ENCODE data around the gene INPP1. TPM values are rescaled to one million over a fixed set of nuclear protein-coding genes. Genes with fewer than 3 reads are reported as not detected.

INPP1 gene
- total and polyA plus RNA-seq, 2 donors from 2014 or later, result 15.1 to 27.2 TPM

- intact Hi-C loops (cut with DNase I), result no loop called here
- FAIRE-seq (no peak), DNase-seq (no peak)
- H3K9ac ChIP-seq (ENCODE audit: low read length in 3 of 3), result no peak overlapping the region
- H3K27ac ChIP-seq (ENCODE audit: low read depth in 2 of 2, low read length in 2 of 2), result no peak overlapping the region
- H3K27me3 ChIP-seq (ENCODE audit: control insufficient read depth, insufficient read depth, low read length), result no peaks in the 10 kb centered on the region
- no peaks in the 10 kb centered on the region for H3K36me3 ChIP-seq (ENCODE audit: control insufficient read depth in 2 of 3, insufficient read depth in 3 of 3, low read length in 3 of 3)
- peaks cover 0 to 5% (median 0%) of the 10 kb centered on the region in 3 donors for H3K4me1 ChIP-seq (ENCODE audit: control insufficient read depth in 2 of 3, insufficient read depth in 2 of 3, low read depth in 1 of 3, low read length in 3 of 3)
- H3K9me3 ChIP-seq (ENCODE audit: control insufficient read depth in 2 of 3, insufficient read depth in 1 of 3, low read length in 3 of 3), result no peaks in the 10 kb centered on the region
- no peak overlapping the region for H3K4me3 ChIP-seq (ENCODE audit: low read length in 3 of 3)
- no peak for TF ChIP-seq CTCF (IDR thresholded peaks at IDR 0.05; ENCODE audit: borderline replicate concordance, extremely low read depth, insufficient read depth)
Measured at GRCh38 chr2:190415794-190416775, 72.7 kb downstream of the INPP1 start.

- Histone ChIP-seq H3K9me3 (ENCODE audit: control insufficient read depth in 2 of 3, insufficient read depth in 1 of 3, low read length in 3 of 3) (no peaks in the 10 kb centered on the region), H3K4me3 (ENCODE audit: low read length in 3 of 3) (no peak overlapping the region), H3K4me1 (ENCODE audit: control insufficient read depth in 2 of 3, insufficient read depth in 2 of 3, low read depth in 1 of 3, low read length in 3 of 3) (peaks cover 0 to 5% (median 0%) of the 10 kb centered on the region in 3 donors), H3K9ac (ENCODE audit: low read length in 3 of 3) (no peak overlapping the region), H3K36me3 (ENCODE audit: control insufficient read depth in 2 of 3, insufficient read depth in 3 of 3, low read length in 3 of 3) (no peaks in the 10 kb centered on the region), H3K27ac (ENCODE audit: low read depth in 2 of 2, low read length in 2 of 2) (no peak overlapping the region), H3K27me3 (ENCODE audit: control insufficient read depth, insufficient read depth, low read length) (no peaks in the 10 kb centered on the region)
- no peak for TF ChIP-seq CTCF (IDR thresholded peaks at IDR 0.05; ENCODE audit: borderline replicate concordance, extremely low read depth, insufficient read depth)
- FAIRE-seq (no peak), DNase-seq (no peak)
- intact Hi-C loops (cut with DNase I), result no loop called here
Measured at GRCh38 chr2:190417045-190417842, 73.9 kb downstream of the INPP1 start.

GRCh38 chr2:190418727-190419126, 75.3 kb downstream of the INPP1 start:
- intact Hi-C loops (cut with DNase I), result no loop called here
- DNase-seq, result no peak
- H3K27ac ChIP-seq (ENCODE audit: low read depth in 2 of 2, low read length in 2 of 2), result no peak overlapping the region
- no peaks in the 10 kb centered on the region for H3K36me3 ChIP-seq (ENCODE audit: control insufficient read depth in 2 of 3, insufficient read depth in 3 of 3, low read length in 3 of 3)
- no peaks in the 10 kb centered on the region for H3K9me3 ChIP-seq (ENCODE audit: control insufficient read depth in 2 of 3, insufficient read depth in 1 of 3, low read length in 3 of 3)
- FAIRE-seq, result no peak
- no peak overlapping the region for H3K4me3 ChIP-seq (ENCODE audit: low read length in 3 of 3)
- peaks cover 0 to 1% (median 0%) of the 10 kb centered on the region in 3 donors for H3K4me1 ChIP-seq (ENCODE audit: control insufficient read depth in 2 of 3, insufficient read depth in 2 of 3, low read depth in 1 of 3, low read length in 3 of 3)
- no peaks in the 10 kb centered on the region for H3K27me3 ChIP-seq (ENCODE audit: control insufficient read depth, insufficient read depth, low read length)
- no peak for TF ChIP-seq CTCF (IDR thresholded peaks at IDR 0.05; ENCODE audit: borderline replicate concordance, extremely low read depth, insufficient read depth)
- H3K9ac ChIP-seq (ENCODE audit: low read length in 3 of 3), result no peak overlapping the region
